SK-N-SH (cell line): Measurements from ENCODE around the gene BPIFB3.

Experiments used
- CTCF ChIP-seq: fragments of 200-600 bp; sonication (generic); IDR thresholded peaks from 2 replicates; pipeline ENCODE4 v1.6.1; 2017; ENCODE audit warnings: antibody characterized with exemption, mild to moderate bottlenecking, moderate library complexity
- EZH2phosphoT487 ChIP-seq: fragments of 200-600 bp; sonication (generic); IDR thresholded peaks from 2 replicates; pipeline ENCODE4 v1.6.1; 2017; ENCODE audit warnings: low read depth, mixed run types, mild to moderate bottlenecking, antibody characterized with exemption, moderate library complexity, borderline replicate concordance
- GATA2 ChIP-seq: sonication (generic); formaldehyde crosslinking; IDR thresholded peaks from 2 replicates; pipeline ENCODE4 v1.5.0; 2020; ENCODE audit warnings: mild to moderate bottlenecking, missing genetic modification reagents
- MAX ChIP-seq: IDR thresholded peaks from 2 replicates; pipeline ENCODE4 v1.4.0; 2012; ENCODE audit warnings: low read depth
- TAF1 ChIP-seq: IDR thresholded peaks from 2 replicates; pipeline ENCODE4 v1.6.1; 2012; ENCODE audit warnings: low read depth, mild to moderate bottlenecking, low read length, moderate library complexity, borderline replicate concordance
- YY1 ChIP-seq: IDR thresholded peaks from 2 replicates; pipeline ENCODE4 v1.4.0; 2012; ENCODE audit warnings: low read depth, mild to moderate bottlenecking

GRCh38 chr20:33054381-33054780, 678 bp downstream of the BPIFB3 start:
- TF ChIP-seq YY1 (no peak), CTCF (no peak), EZH2phosphoT487 (no peak), GATA2 (CRISPR knock-in tag) (no peak), MAX (no peak), TAF1 (no peak)
